ENCODE results near the gene HAUS1. TPM values are rescaled to one million over a fixed set of nuclear protein-coding genes. Genes with fewer than 3 reads are reported as not detected.
"Not testable (repeated sequence)": the region's sequence is repeated elsewhere in the genome, so short reads cannot be mapped to it uniquely, and the experiment has no call there.

Gene HAUS1
- total RNA-seq, 2 experiments from 2014 or later = 59.2 to 63.2 TPM

DNA sequence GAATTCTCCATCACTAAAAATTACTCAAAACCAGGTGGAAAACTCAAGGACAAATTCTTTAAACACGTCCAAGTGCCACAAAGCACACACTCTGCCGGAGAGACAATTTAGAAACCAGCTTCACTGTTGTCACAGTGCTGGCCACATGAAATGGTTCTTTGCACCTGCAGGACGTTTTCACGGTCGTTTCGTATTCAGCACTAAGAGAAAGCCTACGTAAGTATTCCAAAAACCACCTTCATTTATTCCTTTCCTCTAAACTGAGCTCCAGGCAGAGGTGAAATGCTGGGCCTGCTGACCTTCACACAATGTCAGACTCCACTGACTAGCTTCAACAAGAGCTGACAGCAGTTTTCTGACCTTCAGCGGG is 6.8 kb upstream of the HAUS1 start:
- Mint-ChIP-seq H3K27ac (peak overlapping the region; percentile 97), H3K4me1 (peaks cover 27% of the 10 kb centered on the region), H3K9me3 (no peaks in the 10 kb centered on the region), H3K27me3 (no peaks in the 10 kb centered on the region), H3K36me3 (ENCODE audit: low read depth) (peaks cover 26% of the 10 kb centered on the region), H3K4me3 (peak overlapping the region; percentile 98)
- POLR2A ChIA-PET = interaction anchor here (0.7 to 2.2 kb wide), 10 partner anchors 10 to 410 kb away, joined by 3 to 8 read pairs (median 4); a partner anchor contains a TSS
- CTCF ChIA-PET = interaction anchor here (0.6 to 3.2 kb wide), 7 partner anchors 22 to 430 kb away, joined by 3 to 16 read pairs (median 6); a partner anchor contains a TSS
- DNase-seq = no peak

DNA sequence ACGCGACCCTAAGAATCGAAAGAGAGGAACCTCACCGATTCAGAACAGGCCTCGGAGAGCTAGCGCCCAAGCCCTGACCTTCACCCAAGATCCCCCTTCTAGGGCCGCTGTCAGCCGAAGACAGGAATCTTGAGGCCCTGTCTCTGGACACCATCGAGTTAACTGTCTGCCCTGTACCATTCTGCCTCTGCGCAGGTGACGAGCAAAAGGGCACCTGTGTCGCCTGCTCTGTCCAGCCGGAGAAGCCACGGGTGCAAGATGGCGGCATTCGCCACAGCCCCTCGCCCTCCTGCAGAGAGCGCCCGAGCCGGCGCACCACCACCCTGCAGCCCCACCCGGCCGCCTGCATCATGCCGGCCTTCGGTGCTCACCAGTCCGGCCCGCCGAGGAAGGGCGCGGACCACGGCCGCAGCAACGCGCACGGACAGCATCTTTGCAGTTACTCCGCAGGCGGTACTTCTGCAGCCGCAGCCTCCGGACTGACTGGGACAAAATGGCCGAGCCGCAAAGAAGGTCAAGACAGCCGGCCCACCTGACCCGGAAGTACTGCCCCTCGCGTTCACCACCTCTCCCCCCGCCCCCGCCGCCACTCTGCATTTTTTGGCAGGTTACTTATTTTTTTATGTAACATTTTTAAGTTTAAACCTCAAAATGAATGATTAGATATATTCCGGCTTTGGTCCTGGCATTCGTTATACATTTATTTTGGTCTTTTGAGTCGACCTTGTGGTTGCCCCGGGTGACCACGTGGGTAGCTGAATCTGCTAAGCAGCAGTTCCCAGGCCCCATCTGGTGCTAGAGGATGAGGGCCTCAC is 6.2 kb upstream of the HAUS1 start, which contains the start of gene ATP5F1A:
TSS of gene ATP5F1A (minus strand) at position 496 of the 815 bp plus-strand sequence. CDS start at position 431, 65 bp downstream.
- Mint-ChIP-seq H3K4me1 (peaks cover 27% of the 10 kb centered on the region), H3K36me3 (ENCODE audit: low read depth) (peaks cover 26% of the 10 kb centered on the region)
- CTCF ChIA-PET = interaction anchor here (0.7 to 3.2 kb wide), 5 partner anchors 25 to 1260 kb away, joined by 6 to 16 read pairs (median 9); a partner anchor contains a TSS

GRCh38 chr18:46098616-46098933 is 5.6 kb upstream of the HAUS1 start:
- peak overlapping the region; percentile 97 for H3K27ac Mint-ChIP-seq
- H3K36me3 Mint-ChIP-seq (ENCODE audit: low read depth) = peaks cover 21% of the 10 kb centered on the region
- no peaks in the 10 kb centered on the region for H3K27me3 Mint-ChIP-seq
- POLR2A ChIA-PET = interaction anchor here (0.8 to 2.2 kb wide), 8 partner anchors 9 to 77 kb away, joined by 3 to 8 read pairs (median 5); no protein-coding TSS in a partner anchor
- CTCF ChIA-PET = interaction anchor here (0.7 to 3.2 kb wide), 4 partner anchors 9 to 1260 kb away, joined by 3 to 16 read pairs (median 8); a partner anchor contains a TSS
- no peak for DNase-seq
- no peaks in the 10 kb centered on the region for H3K9me3 Mint-ChIP-seq
- peak overlapping the region; percentile 98 for H3K4me3 Mint-ChIP-seq
- H3K4me1 Mint-ChIP-seq = peaks cover 26% of the 10 kb centered on the region

More for the DNA sequence above, 6.2 kb upstream of the HAUS1 start, which contains the start of gene ATP5F1A:
- no peaks in the 10 kb centered on the region for H3K27me3 Mint-ChIP-seq
- DNase-seq = peak; percentile 90
- POLR2A ChIA-PET = interaction anchor here (0.7 to 2.2 kb wide), 14 partner anchors 8 to 411 kb away, joined by 3 to 8 read pairs (median 4); a partner anchor contains a TSS
- no peaks in the 10 kb centered on the region for H3K9me3 Mint-ChIP-seq
- H3K4me3 Mint-ChIP-seq = peak within 1 kb of the TSS; percentile 98
- H3K27ac Mint-ChIP-seq = peak within 1 kb of the TSS; percentile 97

DNA sequence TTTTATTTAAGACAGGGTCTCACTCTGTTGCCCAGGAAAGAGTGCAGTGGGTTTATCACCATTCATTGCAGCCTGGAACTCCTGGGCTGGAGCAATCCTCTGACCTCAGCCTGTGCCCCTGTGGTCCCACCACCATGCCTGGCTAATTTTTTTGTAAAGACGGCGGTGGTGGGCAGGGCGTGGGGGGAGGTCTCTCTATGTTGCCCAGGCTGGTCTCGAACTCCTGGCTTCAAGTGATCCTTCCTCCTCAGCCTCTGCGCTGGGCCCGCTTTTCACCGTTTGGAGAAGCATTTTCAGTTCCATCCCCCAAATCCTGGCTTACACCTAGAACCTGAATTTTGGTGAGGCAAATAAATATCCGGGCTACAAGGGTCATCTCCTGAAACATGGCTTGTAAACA is 4.7 kb upstream of the HAUS1 start:
- H3K9me3 Mint-ChIP-seq = no peaks in the 10 kb centered on the region
- POLR2A ChIA-PET = interaction anchor here (1.0 to 1.4 kb wide), 2 partner anchors 28 to 47 kb away, joined by 3 to 6 read pairs; no protein-coding TSS in a partner anchor

DNA sequence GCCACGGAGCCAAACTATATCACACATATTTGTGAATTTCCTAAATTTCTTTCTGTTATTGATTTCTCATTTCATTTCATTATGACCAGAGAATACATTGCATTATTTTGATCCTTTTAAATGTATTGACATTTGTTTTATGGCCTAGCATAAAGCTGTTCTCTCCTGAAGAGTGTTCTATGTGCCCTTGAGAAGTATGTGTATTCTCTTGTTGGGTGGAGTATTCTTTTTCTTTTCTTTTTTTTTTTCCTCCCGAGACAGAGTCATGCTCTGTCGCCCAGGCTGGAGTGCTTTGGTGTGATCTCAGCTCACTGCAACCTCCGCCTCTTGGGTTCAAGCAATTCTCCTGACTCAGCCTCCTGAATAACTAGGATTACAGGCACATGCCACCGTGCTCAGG is 5.2 kb downstream of the HAUS1 start:
- H3K36me3 Mint-ChIP-seq (ENCODE audit: low read depth) = peaks cover 45% of the 10 kb centered on the region
- no peak overlapping the region for H3K4me3 Mint-ChIP-seq
- DNase-seq = no peak
- POLR2A ChIA-PET = no interaction called here
- no peaks in the 10 kb centered on the region for H3K27me3 Mint-ChIP-seq
- peaks cover 36% of the 10 kb centered on the region for H3K4me1 Mint-ChIP-seq
- no peak overlapping the region for H3K27ac Mint-ChIP-seq
- H3K9me3 Mint-ChIP-seq = no peaks in the 10 kb centered on the region
- CTCF ChIA-PET = interaction anchor here (0.7 kb wide), 1 partner anchor 549 kb away, joined by 3 read pairs; no protein-coding TSS in a partner anchor

More for the DNA sequence above, 4.7 kb upstream of the HAUS1 start:
- peaks cover 28% of the 10 kb centered on the region for H3K4me1 Mint-ChIP-seq
- H3K27ac Mint-ChIP-seq = no peak overlapping the region
- no peaks in the 10 kb centered on the region for H3K27me3 Mint-ChIP-seq
- peaks cover 13% of the 10 kb centered on the region for H3K36me3 Mint-ChIP-seq (ENCODE audit: low read depth)
- no peak overlapping the region for H3K4me3 Mint-ChIP-seq
- CTCF ChIA-PET = interaction anchor here (0.8 to 3.2 kb wide), 2 partner anchors 10 to 26 kb away, joined by 3 to 11 read pairs; no protein-coding TSS in a partner anchor
- no peak for DNase-seq

GRCh38 chr18:46110406-46110805 is 6.2 kb downstream of the HAUS1 start:
- peaks cover 45% of the 10 kb centered on the region for H3K36me3 Mint-ChIP-seq (ENCODE audit: low read depth)
- no peaks in the 10 kb centered on the region for H3K27me3 Mint-ChIP-seq
- no peak for DNase-seq
- H3K4me1 Mint-ChIP-seq = peaks cover 30% of the 10 kb centered on the region
- no peak overlapping the region for H3K4me3 Mint-ChIP-seq
- CTCF ChIA-PET = interaction anchor here (0.7 kb wide), 2 partner anchors 346 to 548 kb away, joined by 3 to 5 read pairs; no protein-coding TSS in a partner anchor
- POLR2A ChIA-PET = no interaction called here
- H3K9me3 Mint-ChIP-seq = no peaks in the 10 kb centered on the region
- no peak overlapping the region for H3K27ac Mint-ChIP-seq

DNA sequence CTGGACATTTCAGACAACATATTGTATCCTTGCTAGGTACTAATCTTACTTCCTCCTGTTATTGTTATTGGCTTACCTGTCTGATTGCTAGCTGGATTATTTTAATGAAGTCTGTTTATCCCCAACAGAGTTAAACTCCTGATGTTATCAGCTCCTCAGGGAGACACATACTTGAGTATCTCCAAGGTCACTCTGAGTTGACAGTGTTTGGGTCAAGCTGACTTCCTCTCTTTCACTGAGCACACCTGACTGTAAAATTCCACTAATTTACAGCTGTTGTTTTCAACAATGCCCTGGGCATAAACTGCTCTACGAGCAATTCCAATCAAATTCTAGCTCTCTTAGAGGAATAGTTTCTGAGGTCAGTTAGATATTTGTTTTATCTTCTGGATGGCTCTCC is 9.6 kb downstream of the HAUS1 start:
- Mint-ChIP-seq H3K9me3 (no peaks in the 10 kb centered on the region), H3K27ac (no peak overlapping the region), H3K4me3 (no peak overlapping the region), H3K27me3 (no peaks in the 10 kb centered on the region), H3K4me1 (peaks cover 12% of the 10 kb centered on the region), H3K36me3 (ENCODE audit: low read depth) (peaks cover 37% of the 10 kb centered on the region)
- DNase-seq = no peak
- ChIA-PET CTCF (interaction anchor here (0.9 to 1.3 kb wide), 3 partner anchors 10 to 544 kb away, joined by 3 read pairs; partner anchors contain the start of gene HAUS1), POLR2A (no interaction called here)

GRCh38 chr18:46126625-46127024 is 22.4 kb downstream of the HAUS1 start:
- POLR2A ChIA-PET, H3K4me1 Mint-ChIP-seq, DNase-seq, H3K27me3 Mint-ChIP-seq, H3K27ac Mint-ChIP-seq, H3K4me3 Mint-ChIP-seq, H3K9me3 Mint-ChIP-seq: not testable (repeated sequence)
- CTCF ChIA-PET = interaction anchor here (1.0 to 1.8 kb wide), 2 partner anchors 22 to 47 kb away, joined by 4 read pairs; a partner anchor contains a TSS
- peaks cover 55% of the 10 kb centered on the region for H3K36me3 Mint-ChIP-seq (ENCODE audit: low read depth)

DNA sequence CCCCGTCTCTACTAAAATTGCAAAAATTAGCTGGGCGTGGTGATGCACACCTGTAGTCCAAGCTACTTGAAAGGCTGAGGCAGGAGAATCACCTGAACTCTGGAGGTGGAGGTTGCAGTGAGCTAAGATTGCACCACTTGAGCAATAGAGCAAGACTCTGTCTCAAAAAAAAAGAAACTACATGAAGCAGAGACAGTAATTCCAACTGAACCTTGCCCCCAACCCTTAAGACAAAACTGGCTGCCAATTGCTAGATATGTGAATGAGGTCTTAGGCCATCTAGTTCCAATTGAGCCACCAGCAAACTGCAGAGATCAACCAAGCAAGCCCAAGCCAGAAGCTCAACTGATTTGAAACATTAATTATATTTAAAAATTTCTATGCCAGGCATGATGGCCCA is 25.9 kb downstream of the HAUS1 start:
- DNase-seq = no peak
- Mint-ChIP-seq H3K9me3 (no peaks in the 10 kb centered on the region), H3K4me1 (no peaks in the 10 kb centered on the region), H3K27me3 (no peaks in the 10 kb centered on the region), H3K27ac (no peak overlapping the region), H3K4me3 (no peak overlapping the region), H3K36me3 (ENCODE audit: low read depth) (peaks cover 36% of the 10 kb centered on the region)
- POLR2A ChIA-PET = no interaction called here
- CTCF ChIA-PET = no interaction called here

DNA sequence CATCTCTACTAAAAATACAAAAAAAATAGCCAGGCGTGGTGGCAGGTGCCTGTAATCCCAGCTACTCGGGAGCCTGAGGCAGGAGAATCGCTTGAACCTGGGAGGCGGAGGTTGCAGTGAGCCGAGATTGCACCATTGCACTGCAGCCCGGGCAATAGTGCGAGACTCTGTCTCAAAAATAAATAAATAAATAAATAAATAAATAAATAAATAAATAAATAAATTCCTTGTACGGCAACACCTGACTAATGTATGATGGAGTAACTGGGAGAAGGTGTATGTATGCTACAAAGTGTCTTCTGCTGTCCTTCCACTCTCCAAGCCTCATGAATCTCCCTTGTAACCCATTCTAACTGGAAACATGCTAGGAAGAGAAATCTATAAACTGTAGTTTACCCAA is 26.4 kb downstream of the HAUS1 start:
- POLR2A ChIA-PET, H3K27ac Mint-ChIP-seq, DNase-seq, H3K27me3 Mint-ChIP-seq, H3K4me1 Mint-ChIP-seq, CTCF ChIA-PET, H3K9me3 Mint-ChIP-seq, H3K4me3 Mint-ChIP-seq: not testable (repeated sequence)
- H3K36me3 Mint-ChIP-seq (ENCODE audit: low read depth) = peaks cover 36% of the 10 kb centered on the region

- Mint-ChIP-seq H3K27me3 (no peaks in the 10 kb centered on the region), H3K9me3 (no peaks in the 10 kb centered on the region), H3K27ac (no peak overlapping the region), H3K4me3 (no peak overlapping the region), H3K36me3 (ENCODE audit: low read depth) (peaks cover 17% of the 10 kb centered on the region), H3K4me1 (no peaks in the 10 kb centered on the region)
- ChIA-PET POLR2A (no interaction called here), CTCF (no interaction called here)
- no peak for DNase-seq
Observed at GRCh38 chr18:46133534-46133933, 29.3 kb downstream of the HAUS1 start.

GRCh38 chr18:46134920-46135675 is 30.9 kb downstream of the HAUS1 start:
- no peak overlapping the region for H3K4me3 Mint-ChIP-seq
- H3K9me3 Mint-ChIP-seq = no peaks in the 10 kb centered on the region
- CTCF ChIA-PET = interaction anchor here (2.7 kb wide), 1 partner anchor 38 kb away, joined by 8 read pairs; a partner anchor contains a TSS
- DNase-seq = no peak
- H3K4me1 Mint-ChIP-seq = no peaks in the 10 kb centered on the region
- no peaks in the 10 kb centered on the region for H3K27me3 Mint-ChIP-seq
- peaks cover 4% of the 10 kb centered on the region for H3K36me3 Mint-ChIP-seq (ENCODE audit: low read depth)
- no peak overlapping the region for H3K27ac Mint-ChIP-seq
- POLR2A ChIA-PET = interaction anchor here (0.6 kb wide), 1 partner anchor 477 kb away, joined by 3 read pairs; no protein-coding TSS in a partner anchor

All from activated CD4-positive, alpha-beta memory T cell treated with anti-CD3 and anti-CD28 coated beads, Interleukin-2, amount 10 ng/mL, durations not matched to agents 7 days and 5 days (primary cell).